K562 (cell line): ENCODE measurements around the gene MTHFR. TPM values are rescaled to one million over a fixed set of nuclear protein-coding genes. Genes with fewer than 3 reads are reported as not detected.

Source experiments
- CBX8 ChIP-seq: fragments of 200-600 bp; sonication (generic); IDR thresholded peaks from 2 replicates; pipeline ENCODE4 v1.6.1; 2012; ENCODE audit warnings: borderline replicate concordance, mixed run types, low read depth, mild to moderate bottlenecking, moderate library complexity, mixed read lengths, low read length, control low read depth, inconsistent platforms; ENCODE audit not compliant: poor library complexity, severe bottlenecking; ENCODE audit errors: extremely low read depth
- GTF3C2 ChIP-seq: IDR thresholded peaks from 3 replicates; pipeline ENCODE4 v1.6.1; 2011; ENCODE audit warnings: borderline replicate concordance, mild to moderate bottlenecking, moderate library complexity; ENCODE audit not compliant: insufficient read length; ENCODE audit errors: extremely low read depth
- MGA ChIP-seq: fragments of 450-650 bp; IDR thresholded peaks from 2 replicates; pipeline ENCODE4 v1.6.1; 2016; ENCODE audit warnings: mild to moderate bottlenecking, moderate library complexity
- PCBP1 ChIP-seq: fragments of 200-400 bp; formaldehyde crosslinking; IDR thresholded peaks from 2 replicates; pipeline ENCODE4 v1.6.1; 2018; ENCODE audit warnings: mild to moderate bottlenecking, low read depth, low read length; ENCODE audit not compliant: poor library complexity, severe bottlenecking
- SAP30 ChIP-seq: fragments of 200-600 bp; sonication (generic); IDR thresholded peaks from 2 replicates; pipeline ENCODE4 v1.6.1; 2012; ENCODE audit warnings: borderline replicate concordance, low read depth, mild to moderate bottlenecking, moderate library complexity, low read length, control low read depth, inconsistent platforms; ENCODE audit not compliant: insufficient read depth, poor library complexity, severe bottlenecking
- UBTF ChIP-seq, 2 experiments: IDR thresholded peaks; 2 replicates each; pipeline ENCODE4 v1.6.1; 2012; ENCODE audit warnings: improper control_type of control experiment in 2 of 2, low read depth in 2 of 2, low read length in 2 of 2, borderline replicate concordance in 1 of 2
- polyA plus RNA-seq, 8 experiments: library from polyadenylated mRNA; depleted of rRNA in 4 of 8; stranded (reverse) in 5 of 8; unstranded in 3 of 8; fragments of >200 nt; fragmentation: Nextera tagmentation in 2 of 8; fragmentation: Illumina TruSeq in 1 of 8; extraction: Ambion mirVana in 2 of 8; extraction: Trizol in 1 of 8; gene quantifications; 2 replicates each; pipeline versions ENCODE4 v1.2.1 to v1.2.3, GENCODE V29; 2011 to 2014; ENCODE audit warnings: inconsistent platforms in 1 of 8, missing spikeins in 1 of 8
- total RNA-seq, 7 experiments: library from RNA; depleted of rRNA in 6 of 7; stranded (reverse); fragments of >200 nt in 6 of 7; fragmentation: Illumina TruSeq in 2 of 7; extraction: Trizol in 2 of 7; gene quantifications; 2 replicates each; pipeline versions ENCODE4 v1.2.1 to v1.2.3, GENCODE V29; 2011 to 2021; ENCODE audit warnings: low replicate concordance in 1 of 7

MTHFR gene
- total and polyA plus RNA-seq, 9 of the 15 experiments (the other 6 are each of a cell fraction or from before 2014, with no cell fraction given) = 5.0 to 104 (median 62.6) TPM

- TF ChIP-seq MGA (no peak), SAP30 (no peak), UBTF (IDR thresholded peaks at IDR 0.05; ENCODE audit: borderline replicate concordance in 1 of 2, low read depth in 2 of 2, low read length in 2 of 2) (no peak), GTF3C2 (no peak), CBX8 (no peak), PCBP1 (no peak)
These were observed 65.2 kb downstream of the MTHFR start (continued) for GRCh38 chr1:11740258-11741192.
